HEK293 (cell line): ENCODE data around the gene ATP8A1.
"Not testable (repeated sequence)": the region's sequence is repeated elsewhere in the genome, so short reads cannot be mapped to it uniquely, and the experiment has no call there.

Source experiments
- CTCF ChIA-PET: fragments of 350-600 bp; formaldehyde crosslinking; extraction: SDS; loops from one replicate; lab custom pipeline; 2021; ENCODE audit warnings: antibody characterized with exemption; lab: Yijun Ruan, JAX
- POLR2A ChIA-PET: fragments of 300-600 bp; formaldehyde crosslinking; extraction: SDS; loops from one replicate; lab custom pipeline; 2020; ENCODE audit warnings: antibody characterized with exemption, inconsistent platforms; lab: Yijun Ruan, JAX
- H3K27ac ChIP-seq: fragments of 200-500 bp; sonication (Bioruptor generic); 2 replicates; pipeline ENCODE4 v1.5.1; 2014; ENCODE audit warnings: low read depth, low read length, control low read depth, inconsistent platforms; ENCODE audit errors: extremely low read depth
- H3K36me3 ChIP-seq, 2 experiments: fragments of 200-500 bp in 1 of 2; sonication (Bioruptor generic) in 1 of 2; 1 replicate in 1 of 2; 2 replicates in 1 of 2; pipeline ENCODE4 v1.5.1; 2014 to 2017; ENCODE audit warnings: inconsistent platforms in 2 of 2, low read length in 2 of 2; ENCODE audit not compliant: control insufficient read depth in 2 of 2, insufficient read depth in 1 of 2
- H3K4me1 ChIP-seq: fragments of 200-500 bp; sonication (Bioruptor generic); 2 replicates; pipeline ENCODE4 v1.5.1; 2014; ENCODE audit warnings: mild to moderate bottlenecking, low read length, inconsistent platforms; ENCODE audit not compliant: control insufficient read depth, insufficient read depth
- H3K4me3 ChIP-seq: 2 replicates; pipeline ENCODE4 v1.5.1; 2011; ENCODE audit warnings: low read depth, mild to moderate bottlenecking, control low read depth, low read length, moderate library complexity
- H3K9me3 ChIP-seq: fragments of 200-500 bp; sonication (Bioruptor generic); 2 replicates; pipeline ENCODE4 v1.5.1; 2014; ENCODE audit warnings: low read depth, low read length, inconsistent platforms; ENCODE audit not compliant: control insufficient read depth, insufficient read depth
- AEBP2 ChIP-seq: fragments of 450-650 bp; formaldehyde crosslinking; IDR thresholded peaks from 2 replicates; pipeline ENCODE4 v1.5.1; 2016; ENCODE audit warnings: missing biosample characterization, missing genetic modification characterization, borderline replicate concordance
- KLF10 ChIP-seq: fragments of 450-650 bp; IDR thresholded peaks from 2 replicates; pipeline ENCODE4 v1.5.1; 2018; ENCODE audit warnings: missing biosample characterization, mild to moderate bottlenecking, missing genetic modification characterization
- ZBTB44 ChIP-seq: fragments of 450-650 bp; IDR thresholded peaks from 2 replicates; pipeline ENCODE4 v1.5.1; 2018; ENCODE audit warnings: missing biosample characterization, mild to moderate bottlenecking, missing genetic modification characterization
- ZNF132 ChIP-seq: fragments of 450-650 bp; formaldehyde crosslinking; IDR thresholded peaks from 2 replicates; pipeline ENCODE4 v1.5.1; 2017; ENCODE audit warnings: missing biosample characterization, missing genetic modification characterization, borderline replicate concordance
- ZNF157 ChIP-seq: fragments of 450-650 bp; formaldehyde crosslinking; IDR thresholded peaks from 2 replicates; pipeline ENCODE4 v1.5.1; 2016; ENCODE audit warnings: missing biosample characterization, missing genetic modification characterization
- ZNF184 ChIP-seq: fragments of 450-650 bp; IDR thresholded peaks from 2 replicates; pipeline ENCODE4 v1.5.1; 2018; ENCODE audit warnings: missing biosample characterization, mild to moderate bottlenecking, missing genetic modification characterization
- ZNF202 ChIP-seq: fragments of 450-650 bp; formaldehyde crosslinking; IDR thresholded peaks from 2 replicates; pipeline ENCODE4 v1.5.1; 2016; ENCODE audit warnings: missing biosample characterization, missing genetic modification characterization, borderline replicate concordance
- ZNF223 ChIP-seq: fragments of 450-650 bp; formaldehyde crosslinking; IDR thresholded peaks from 2 replicates; pipeline ENCODE4 v1.5.1; 2016; ENCODE audit warnings: missing biosample characterization, missing genetic modification characterization
- ZNF404 ChIP-seq: fragments of 450-650 bp; formaldehyde crosslinking; IDR thresholded peaks from 2 replicates; pipeline ENCODE4 v1.5.1; 2017; ENCODE audit warnings: missing biosample characterization, missing genetic modification characterization
- ZNF529 ChIP-seq: fragments of 450-650 bp; formaldehyde crosslinking; IDR thresholded peaks from 2 replicates; pipeline ENCODE4 v1.5.1; 2017; ENCODE audit warnings: missing genetic modification characterization, missing biosample characterization; ENCODE audit not compliant: insufficient replicate concordance
- ZNF530 ChIP-seq: fragments of 450-650 bp; formaldehyde crosslinking; IDR thresholded peaks from 2 replicates; pipeline ENCODE4 v1.5.1; 2016; ENCODE audit warnings: low read depth, missing biosample characterization, missing genetic modification characterization
- ZNF560 ChIP-seq: fragments of 450-650 bp; formaldehyde crosslinking; IDR thresholded peaks from 2 replicates; pipeline ENCODE4 v1.5.1; 2017; ENCODE audit warnings: missing biosample characterization, missing genetic modification characterization, borderline replicate concordance
- ZNF610 ChIP-seq: fragments of 450-650 bp; formaldehyde crosslinking; IDR thresholded peaks from 2 replicates; pipeline ENCODE4 v1.5.1; 2016; ENCODE audit warnings: missing biosample characterization, missing genetic modification characterization, borderline replicate concordance
- ZNF624 ChIP-seq: fragments of 450-650 bp; formaldehyde crosslinking; IDR thresholded peaks from 2 replicates; pipeline ENCODE4 v1.5.1; 2017; ENCODE audit warnings: missing biosample characterization, missing genetic modification characterization
- ZNF747 ChIP-seq: fragments of 450-650 bp; formaldehyde crosslinking; IDR thresholded peaks from 2 replicates; pipeline ENCODE4 v1.5.1; 2016; ENCODE audit warnings: missing biosample characterization, missing genetic modification characterization
- TF ChIP-seq, protein P1 (sequence below): fragments of 450-650 bp; formaldehyde crosslinking; IDR thresholded peaks from 2 replicates; pipeline ENCODE4 v1.5.1; 2017; ENCODE audit warnings: missing biosample characterization, mild to moderate bottlenecking, missing genetic modification characterization, moderate library complexity
- TF ChIP-seq, protein P2 (sequence below): fragments of 450-650 bp; formaldehyde crosslinking; IDR thresholded peaks from 2 replicates; pipeline ENCODE4 v1.5.1; 2017; ENCODE audit warnings: missing biosample characterization, missing genetic modification characterization

ATP8A1 gene

DNA sequence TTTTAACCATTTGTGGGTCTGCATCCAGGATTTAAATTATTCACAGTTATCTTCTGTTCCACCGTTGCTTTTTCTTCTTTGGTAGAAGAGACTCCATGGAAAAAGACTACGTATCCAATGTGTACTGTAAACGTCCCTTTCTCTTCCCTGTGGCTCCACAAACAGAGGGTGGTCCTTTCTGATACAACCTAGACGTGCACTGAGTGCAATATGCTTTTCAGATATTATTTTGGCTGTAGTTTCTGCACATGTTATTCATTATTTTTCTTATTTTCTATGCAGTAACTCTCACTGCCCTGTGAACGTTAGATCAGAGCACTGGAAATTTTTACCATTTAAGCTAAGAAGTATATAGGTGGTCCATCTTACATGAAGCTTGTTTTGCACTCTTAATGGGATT lies 186.9 kb downstream of the ATP8A1 start (continued):
- no peak for TF ChIP-seq ZNF624 (tag by site-specific recombination)
- TF ChIP-seq, protein P1, sequence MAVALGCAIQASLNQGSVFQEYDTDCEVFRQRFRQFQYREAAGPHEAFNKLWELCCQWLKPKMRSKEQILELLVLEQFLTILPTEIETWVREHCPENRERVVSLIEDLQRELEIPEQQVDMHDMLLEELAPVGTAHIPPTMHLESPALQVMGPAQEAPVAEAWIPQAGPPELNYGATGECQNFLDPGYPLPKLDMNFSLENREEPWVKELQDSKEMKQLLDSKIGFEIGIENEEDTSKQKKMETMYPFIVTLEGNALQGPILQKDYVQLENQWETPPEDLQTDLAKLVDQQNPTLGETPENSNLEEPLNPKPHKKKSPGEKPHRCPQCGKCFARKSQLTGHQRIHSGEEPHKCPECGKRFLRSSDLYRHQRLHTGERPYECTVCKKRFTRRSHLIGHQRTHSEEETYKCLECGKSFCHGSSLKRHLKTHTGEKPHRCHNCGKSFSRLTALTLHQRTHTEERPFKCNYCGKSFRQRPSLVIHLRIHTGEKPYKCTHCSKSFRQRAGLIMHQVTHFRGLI (tag by site-specific recombination): no peak
- TF ChIP-seq ZBTB44 (tag by site-specific recombination): no peak
- no peak for TF ChIP-seq ZNF202 (tag by site-specific recombination)
- no peak for TF ChIP-seq ZNF529 (tag by site-specific recombination)

- H3K4me1 ChIP-seq, H3K27ac ChIP-seq, H3K4me3 ChIP-seq, H3K9me3 ChIP-seq, POLR2A ChIA-PET, H3K36me3 ChIP-seq: not testable (repeated sequence)
- CTCF ChIA-PET: interaction anchor here (1.2 kb wide), 1 partner anchor 52 kb away, joined by 3 read pairs; no protein-coding TSS in a partner anchor
Observed at GRCh38 chr4:42467777-42468176, 189.1 kb downstream of the ATP8A1 start.

GRCh38 chr4:42466273-42466844 lies 190.5 kb downstream of the ATP8A1 start:
- ChIA-PET POLR2A (no interaction called here), CTCF (no interaction called here)
- no peaks in the 10 kb centered on the region for H3K4me1 ChIP-seq
- no peak overlapping the region for H3K4me3 ChIP-seq
- TF ChIP-seq KLF10 (no peak), ZNF184 (tag by site-specific recombination) (no peak), ZNF132 (tag by site-specific recombination) (no peak), ZNF747 (tag by site-specific recombination) (no peak), ZNF157 (tag by site-specific recombination) (no peak), ZNF560 (no peak), ZNF223 (tag by site-specific recombination) (no peak), ZNF404 (tag by site-specific recombination) (no peak), ZNF610 (tag by site-specific recombination) (no peak), ZNF530 (no peak), AEBP2 (no peak)
- TF ChIP-seq, protein P2, sequence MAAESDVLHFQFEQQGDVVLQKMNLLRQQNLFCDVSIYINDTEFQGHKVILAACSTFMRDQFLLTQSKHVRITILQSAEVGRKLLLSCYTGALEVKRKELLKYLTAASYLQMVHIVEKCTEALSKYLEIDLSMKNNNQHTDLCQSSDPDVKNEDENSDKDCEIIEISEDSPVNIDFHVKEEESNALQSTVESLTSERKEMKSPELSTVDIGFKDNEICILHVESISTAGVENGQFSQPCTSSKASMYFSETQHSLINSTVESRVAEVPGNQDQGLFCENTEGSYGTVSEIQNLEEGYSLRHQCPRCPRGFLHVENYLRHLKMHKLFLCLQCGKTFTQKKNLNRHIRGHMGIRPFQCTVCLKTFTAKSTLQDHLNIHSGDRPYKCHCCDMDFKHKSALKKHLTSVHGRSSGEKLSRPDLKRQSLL (tag by site-specific recombination): no peak
- H3K9me3 ChIP-seq: no peaks in the 10 kb centered on the region
- peaks cover 0 to 3% of the 10 kb centered on the region in 2 experiments; a peak in 1 of 3 replicates for H3K36me3 ChIP-seq
- H3K27ac ChIP-seq: no peak overlapping the region
